GM23338 (cell line): Measurements from ENCODE around the gene DCAF16. TPM values are rescaled to one million over a fixed set of nuclear protein-coding genes. Genes with fewer than 3 reads are reported as not detected.

Experiments
- ATAC-seq: fragments of 200-7000 bp; cut with Tn5 transposase; 3 replicates; pipeline ENCODE4 v1.9.1; 2020
- DNase-seq: peaks from one replicate; pipeline ENCODE4 v3.0.0-alpha.2; 2015; ENCODE audit warnings: low spot score
- H2AFZ ChIP-seq: fragments of 200-600 bp; sonication (generic); 2 replicates; pipeline ENCODE4 v1.8.0; 2016; ENCODE audit warnings: antibody characterized with exemption, mild to moderate bottlenecking, moderate library complexity
- H3F3A ChIP-seq: fragments of 200-600 bp; sonication (generic); replicated peaks from 2 replicates; pipeline ENCODE4 v1.8.0; 2017; ENCODE audit warnings: antibody characterized with exemption, mixed run types, low read depth
- H3K27ac ChIP-seq: fragments of 200-600 bp; sonication (generic); 2 replicates; pipeline ENCODE4 v1.6.1; 2016; ENCODE audit warnings: low read depth
- H3K27me3 ChIP-seq: fragments of 200-600 bp; sonication (generic); 2 replicates; pipeline ENCODE4 v1.8.0; 2016; ENCODE audit warnings: mild to moderate bottlenecking, mixed run types, moderate library complexity; ENCODE audit not compliant: insufficient read depth
- H3K36me3 ChIP-seq: fragments of 200-600 bp; sonication (generic); 2 replicates; pipeline ENCODE4 v1.8.0; 2016; ENCODE audit warnings: mild to moderate bottlenecking; ENCODE audit not compliant: insufficient read depth
- H3K4me1 ChIP-seq: fragments of 200-600 bp; sonication (generic); 2 replicates; pipeline ENCODE4 v1.8.0; 2016; ENCODE audit warnings: mild to moderate bottlenecking, moderate library complexity; ENCODE audit not compliant: insufficient read depth
- H3K4me2 ChIP-seq: fragments of 200-600 bp; sonication (generic); 2 replicates; pipeline ENCODE4 v1.7.1; 2017; ENCODE audit warnings: mixed run types
- H3K4me3 ChIP-seq: fragments of 200-600 bp; sonication (generic); 2 replicates; pipeline ENCODE4 v1.6.1; 2016; ENCODE audit warnings: mixed run types
- H3K79me2 ChIP-seq: fragments of 200-600 bp; sonication (generic); replicated peaks from 2 replicates; pipeline ENCODE4 v1.8.0; 2017; ENCODE audit warnings: mild to moderate bottlenecking; ENCODE audit not compliant: insufficient read depth
- H3K9me2 ChIP-seq: fragments of 200-600 bp; sonication (generic); 2 replicates; pipeline ENCODE4 v1.8.0; 2017; ENCODE audit not compliant: insufficient read depth
- H4K20me1 ChIP-seq: fragments of 200-600 bp; sonication (generic); replicated peaks from 2 replicates; pipeline ENCODE4 v1.8.0; 2017; ENCODE audit warnings: mild to moderate bottlenecking; ENCODE audit not compliant: insufficient read depth
- H3K27ac Mint-ChIP-seq: 2 replicates; pipeline ENCODE4 v1.8.0; 2020; ENCODE audit warnings: inconsistent platforms, mild to moderate bottlenecking, moderate library complexity, mixed read lengths
- H3K27me3 Mint-ChIP-seq: 3 replicates; pipeline ENCODE4 v1.8.0; 2022; ENCODE audit warnings: low read depth, mild to moderate bottlenecking, moderate library complexity, mixed read lengths, inconsistent platforms; ENCODE audit not compliant: insufficient read depth, poor library complexity
- H3K36me3 Mint-ChIP-seq: 3 replicates; pipeline ENCODE4 v1.8.0; 2021; ENCODE audit warnings: low read depth, mild to moderate bottlenecking, inconsistent platforms, moderate library complexity, mixed read lengths
- H3K4me1 Mint-ChIP-seq: 3 replicates; pipeline ENCODE4 v1.8.0; 2020; ENCODE audit warnings: mild to moderate bottlenecking, inconsistent platforms, mixed read lengths
- H3K4me3 Mint-ChIP-seq: 3 replicates; pipeline ENCODE4 v1.8.0; 2021; ENCODE audit warnings: moderate library complexity, mild to moderate bottlenecking, inconsistent platforms, mixed read lengths
- H3K9me3 Mint-ChIP-seq: 3 replicates; pipeline ENCODE4 v1.8.0; 2020; ENCODE audit warnings: moderate library complexity, mild to moderate bottlenecking, inconsistent platforms, mixed read lengths
- CREB1 ChIP-seq: fragments of 250-450 bp; sonication (Bioruptor Pico); IDR thresholded peaks from 2 replicates; pipeline ENCODE4 v1.5.0; 2020; ENCODE audit warnings: low read depth, mild to moderate bottlenecking, moderate library complexity
- CTCF ChIP-seq, 2 experiments: fragments of 200-600 bp in 1 of 2; sonication (generic) in 1 of 2; conservative IDR thresholded peaks; 2 replicates each; pipeline versions ENCODE4 v1.5.1 to v1.6.1; 2016 to 2017; ENCODE audit warnings: antibody characterized with exemption in 2 of 2, low read depth in 2 of 2, mild to moderate bottlenecking in 2 of 2, moderate library complexity in 1 of 2
- EZH2 ChIP-seq: fragments of 200-600 bp; sonication (generic); IDR thresholded peaks from one replicate; pipeline ENCODE4 v1.8.0; 2017; ENCODE audit warnings: antibody characterized with exemption, mild to moderate bottlenecking, low read depth; ENCODE audit not compliant: unreplicated experiment
- EZH2phosphoT487 ChIP-seq: fragments of 200-600 bp; sonication (generic); IDR thresholded peaks from one replicate; pipeline ENCODE4 v1.8.1; 2018; ENCODE audit warnings: antibody characterized with exemption; ENCODE audit not compliant: unreplicated experiment
- JUNB ChIP-seq: IDR thresholded peaks from one replicate; pipeline ENCODE4 v1.6.1; 2016; ENCODE audit warnings: antibody characterized with exemption; ENCODE audit not compliant: unreplicated experiment
- POLR2AphosphoS5 ChIP-seq: IDR thresholded peaks from 2 replicates; pipeline ENCODE4 v1.6.1; 2016; ENCODE audit warnings: antibody characterized with exemption, low read depth
- REST ChIP-seq: IDR thresholded peaks from one replicate; pipeline ENCODE4 v1.6.1; 2018; ENCODE audit warnings: antibody characterized with exemption; ENCODE audit not compliant: unreplicated experiment
- ZNF114 ChIP-seq: fragments of 250-450 bp; sonication (Bioruptor Pico); IDR thresholded peaks from 2 replicates; pipeline ENCODE4 v1.5.0; 2020; ENCODE audit warnings: mild to moderate bottlenecking, moderate library complexity
- ZNF331 ChIP-seq: fragments of 250-450 bp; sonication (Bioruptor Pico); IDR thresholded peaks from 2 replicates; pipeline ENCODE4 v1.5.0; 2020; ENCODE audit warnings: low read depth, mild to moderate bottlenecking, moderate library complexity
- ZNF462 ChIP-seq: fragments of 250-450 bp; sonication (Bioruptor Pico); IDR thresholded peaks from 2 replicates; pipeline ENCODE4 v1.5.0; 2020; ENCODE audit warnings: mild to moderate bottlenecking, moderate library complexity
- polyA plus RNA-seq: library from polyadenylated mRNA; unstranded; fragments of >200 nt; fragmentation: Nextera tagmentation; extraction: Ambion mirVana; gene quantifications from 2 replicates; pipeline ENCODE4 v1.2.1, GENCODE V29; 2016
- total RNA-seq: library from RNA; depleted of rRNA; stranded (reverse); fragments of >200 nt; shearing (Covaris generic); gene quantifications from 2 replicates; pipeline ENCODE4 v1.2.3, GENCODE V29; 2014

Gene DCAF16
- total and polyA plus RNA-seq, 2 experiments from 2014 or later, result 28.7 to 46.3 TPM

GRCh38 chr4:17809667-17810066 is 890 bp downstream of the DCAF16 start (continued):
- no peak for TF ChIP-seq CTCF (conservative IDR thresholded peaks at IDR 0.05; ENCODE audit: low read depth in 2 of 2)

GRCh38 chr4:17807446-17807845 is 3.1 kb downstream of the DCAF16 start:
- peak overlapping the region; percentile 13 for H3K4me3 ChIP-seq
- H3K9me3 Mint-ChIP-seq, result no peaks in the 10 kb centered on the region
- H3K36me3 ChIP-seq, result peaks cover 35% of the 10 kb centered on the region
- H3K27ac ChIP-seq, result no peak overlapping the region
- H3K36me3 Mint-ChIP-seq, result peaks cover 59% of the 10 kb centered on the region
- peaks cover 25% of the 10 kb centered on the region for H3K4me1 Mint-ChIP-seq
- H3K4me1 ChIP-seq, result peaks cover 26% of the 10 kb centered on the region
- H3F3A ChIP-seq, result no peaks in the 10 kb centered on the region
- peaks cover 2% of the 10 kb centered on the region for H3K27me3 Mint-ChIP-seq
- DNase-seq (no peak), ATAC-seq (no peak)
- H3K79me2 ChIP-seq, result peaks cover 88% of the 10 kb centered on the region
- no peak overlapping the region for H2AFZ ChIP-seq
- H3K9me2 ChIP-seq, result no peaks in the 10 kb centered on the region
- no peak overlapping the region for H3K27ac Mint-ChIP-seq
- H3K27me3 ChIP-seq, result no peaks in the 10 kb centered on the region
- TF ChIP-seq ZNF462 (CRISPR knock-in tag) (no peak), CTCF (conservative IDR thresholded peaks at IDR 0.05; ENCODE audit: low read depth in 2 of 2) (no peak), ZNF331 (CRISPR knock-in tag) (no peak), REST (no peak), CREB1 (CRISPR knock-in tag) (no peak), EZH2phosphoT487 (no peak), EZH2 (no peak), JUNB (no peak), ZNF114 (CRISPR knock-in tag) (no peak), POLR2AphosphoS5 (no peak)
- peak overlapping the region; percentile 56 for H3K4me2 ChIP-seq
- peaks cover 54% of the 10 kb centered on the region for H4K20me1 ChIP-seq
- peak overlapping the region; percentile 70 for H3K4me3 Mint-ChIP-seq
